HCT116 (cell line): ENCODE results near the gene SLC35E4.

Experiments used
- CBX3 ChIP-seq: IDR thresholded peaks from 2 replicates; pipeline ENCODE4 v1.6.1; 2012; ENCODE audit warnings: low read depth
- CEBPB ChIP-seq: IDR thresholded peaks from 2 replicates; pipeline ENCODE4 v1.6.1; 2012; ENCODE audit warnings: low read depth
- POLR2AphosphoS5 ChIP-seq: IDR thresholded peaks from 2 replicates; pipeline ENCODE4 v1.6.1; 2011; ENCODE audit warnings: mild to moderate bottlenecking, low read depth, low read length, moderate library complexity
- ZNF274 ChIP-seq: fragments of 200-500 bp; sonication (Bioruptor generic); IDR thresholded peaks from 2 replicates; pipeline ENCODE4 v1.6.1; 2014; ENCODE audit warnings: mild to moderate bottlenecking, low read depth, low read length, inconsistent platforms
- TF ChIP-seq, protein P1 (sequence below), 3 experiments: fragments of 200-600 bp in 1 of 3; sonication (generic) in 1 of 3; IDR thresholded peaks in 2 of 3; conservative IDR thresholded peaks in 1 of 3; 2 replicates each; pipeline ENCODE4 v1.5.1; 2012 to 2017; ENCODE audit warnings: low read depth in 2 of 3, low read length in 2 of 3, antibody characterized with exemption in 1 of 3, borderline replicate concordance in 1 of 3, control low read depth in 1 of 3, mild to moderate bottlenecking in 1 of 3, mixed read lengths in 1 of 3, mixed run types in 1 of 3, moderate library complexity in 1 of 3; ENCODE audit not compliant: insufficient read depth in 1 of 3
- TF ChIP-seq, protein P2 (sequence below): IDR thresholded peaks from 2 replicates; pipeline ENCODE4 v1.6.1; 2012; ENCODE audit warnings: low read depth

DNA sequence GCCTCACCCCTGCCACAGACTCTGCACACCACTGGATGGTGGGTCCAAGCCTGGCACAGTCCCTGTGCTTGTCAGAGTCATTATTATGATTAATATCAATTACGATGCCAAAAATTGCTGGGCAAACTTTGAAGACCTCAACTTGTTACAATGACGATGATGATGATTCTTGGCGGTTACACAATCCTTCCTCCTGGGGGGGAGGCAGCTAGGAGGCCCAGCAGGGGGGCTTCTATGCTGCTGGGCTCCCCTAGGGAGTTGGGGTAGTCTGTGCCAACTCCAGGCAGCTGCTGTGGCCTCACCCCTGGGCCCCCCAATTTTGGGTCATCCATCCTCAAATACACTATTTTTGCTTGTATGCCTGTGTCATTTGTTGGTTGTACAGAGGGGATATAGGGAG is 12.0 kb downstream of the SLC35E4 start:
- TF ChIP-seq, protein P1, sequence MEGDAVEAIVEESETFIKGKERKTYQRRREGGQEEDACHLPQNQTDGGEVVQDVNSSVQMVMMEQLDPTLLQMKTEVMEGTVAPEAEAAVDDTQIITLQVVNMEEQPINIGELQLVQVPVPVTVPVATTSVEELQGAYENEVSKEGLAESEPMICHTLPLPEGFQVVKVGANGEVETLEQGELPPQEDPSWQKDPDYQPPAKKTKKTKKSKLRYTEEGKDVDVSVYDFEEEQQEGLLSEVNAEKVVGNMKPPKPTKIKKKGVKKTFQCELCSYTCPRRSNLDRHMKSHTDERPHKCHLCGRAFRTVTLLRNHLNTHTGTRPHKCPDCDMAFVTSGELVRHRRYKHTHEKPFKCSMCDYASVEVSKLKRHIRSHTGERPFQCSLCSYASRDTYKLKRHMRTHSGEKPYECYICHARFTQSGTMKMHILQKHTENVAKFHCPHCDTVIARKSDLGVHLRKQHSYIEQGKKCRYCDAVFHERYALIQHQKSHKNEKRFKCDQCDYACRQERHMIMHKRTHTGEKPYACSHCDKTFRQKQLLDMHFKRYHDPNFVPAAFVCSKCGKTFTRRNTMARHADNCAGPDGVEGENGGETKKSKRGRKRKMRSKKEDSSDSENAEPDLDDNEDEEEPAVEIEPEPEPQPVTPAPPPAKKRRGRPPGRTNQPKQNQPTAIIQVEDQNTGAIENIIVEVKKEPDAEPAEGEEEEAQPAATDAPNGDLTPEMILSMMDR (IDR thresholded peaks at IDR 0.05 in 2 of 3, conservative IDR thresholded peaks at IDR 0.05 in 1 of 3; ENCODE audit: borderline replicate concordance in 1 of 3, insufficient read depth in 1 of 3, low read depth in 2 of 3, low read length in 2 of 3): no peak
- TF ChIP-seq ZNF274 (no peak), CBX3 (no peak), POLR2AphosphoS5 (no peak), CEBPB (no peak)
- TF ChIP-seq, protein P2, sequence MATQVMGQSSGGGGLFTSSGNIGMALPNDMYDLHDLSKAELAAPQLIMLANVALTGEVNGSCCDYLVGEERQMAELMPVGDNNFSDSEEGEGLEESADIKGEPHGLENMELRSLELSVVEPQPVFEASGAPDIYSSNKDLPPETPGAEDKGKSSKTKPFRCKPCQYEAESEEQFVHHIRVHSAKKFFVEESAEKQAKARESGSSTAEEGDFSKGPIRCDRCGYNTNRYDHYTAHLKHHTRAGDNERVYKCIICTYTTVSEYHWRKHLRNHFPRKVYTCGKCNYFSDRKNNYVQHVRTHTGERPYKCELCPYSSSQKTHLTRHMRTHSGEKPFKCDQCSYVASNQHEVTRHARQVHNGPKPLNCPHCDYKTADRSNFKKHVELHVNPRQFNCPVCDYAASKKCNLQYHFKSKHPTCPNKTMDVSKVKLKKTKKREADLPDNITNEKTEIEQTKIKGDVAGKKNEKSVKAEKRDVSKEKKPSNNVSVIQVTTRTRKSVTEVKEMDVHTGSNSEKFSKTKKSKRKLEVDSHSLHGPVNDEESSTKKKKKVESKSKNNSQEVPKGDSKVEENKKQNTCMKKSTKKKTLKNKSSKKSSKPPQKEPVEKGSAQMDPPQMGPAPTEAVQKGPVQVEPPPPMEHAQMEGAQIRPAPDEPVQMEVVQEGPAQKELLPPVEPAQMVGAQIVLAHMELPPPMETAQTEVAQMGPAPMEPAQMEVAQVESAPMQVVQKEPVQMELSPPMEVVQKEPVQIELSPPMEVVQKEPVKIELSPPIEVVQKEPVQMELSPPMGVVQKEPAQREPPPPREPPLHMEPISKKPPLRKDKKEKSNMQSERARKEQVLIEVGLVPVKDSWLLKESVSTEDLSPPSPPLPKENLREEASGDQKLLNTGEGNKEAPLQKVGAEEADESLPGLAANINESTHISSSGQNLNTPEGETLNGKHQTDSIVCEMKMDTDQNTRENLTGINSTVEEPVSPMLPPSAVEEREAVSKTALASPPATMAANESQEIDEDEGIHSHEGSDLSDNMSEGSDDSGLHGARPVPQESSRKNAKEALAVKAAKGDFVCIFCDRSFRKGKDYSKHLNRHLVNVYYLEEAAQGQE: no peak
